BE2C (cell line): Measurements from ENCODE around the gene KCNT2.

Experiments used
- DNase-seq: peaks from one replicate; pipeline ENCODE4 v3.0.0-alpha.2; 2020
- H3K27me3 ChIP-seq: fragments of 250-450 bp; sonication (Bioruptor Pico); 2 replicates; pipeline ENCODE4 v1.5.1; 2020; ENCODE audit warnings: mild to moderate bottlenecking
- H3K36me3 ChIP-seq: fragments of 250-450 bp; sonication (Bioruptor Pico); 2 replicates; pipeline ENCODE4 v1.5.1; 2020; ENCODE audit warnings: mild to moderate bottlenecking
- H3K4me1 ChIP-seq: fragments of 250-450 bp; sonication (Bioruptor Pico); 2 replicates; pipeline ENCODE4 v1.5.1; 2020
- H3K4me3 ChIP-seq: 2 replicates; pipeline ENCODE4 v1.5.1; 2011; ENCODE audit warnings: low read depth, low read length
- H3K9me3 ChIP-seq: fragments of 250-450 bp; sonication (Bioruptor Pico); 2 replicates; pipeline ENCODE4 v1.5.1; 2020
- TF ChIP-seq, protein P1 (sequence below): IDR thresholded peaks from 2 replicates; pipeline ENCODE4 v1.5.1; 2012; ENCODE audit warnings: mild to moderate bottlenecking, low read depth, low read length

Gene KCNT2

DNA sequence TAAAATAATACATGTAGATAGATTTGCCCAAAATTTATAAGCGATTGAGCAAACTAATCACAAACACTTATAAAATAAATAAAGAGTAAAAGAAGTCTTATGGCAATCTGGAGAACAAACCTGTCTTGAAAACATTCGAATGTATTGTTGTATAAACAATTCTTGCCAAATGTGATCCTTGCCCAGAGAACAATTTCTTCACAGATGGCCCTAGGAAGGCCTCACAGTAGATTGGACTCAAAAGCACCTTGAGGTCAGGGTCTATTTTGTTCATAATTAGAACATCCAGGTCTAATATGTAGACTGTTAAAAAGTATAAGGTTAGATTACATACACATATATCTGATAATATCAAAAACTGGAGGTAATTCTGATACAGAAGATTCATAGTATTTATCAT, 202.4 kb downstream of the KCNT2 start:
- Histone ChIP-seq H3K36me3 (no peaks in the 10 kb centered on the region), H3K4me3 (no peak overlapping the region), H3K9me3 (no peaks in the 10 kb centered on the region), H3K4me1 (no peaks in the 10 kb centered on the region; the same call in 1 of the 2 replicates), H3K27me3 (no peaks in the 10 kb centered on the region)
- DNase-seq = no peak
- TF ChIP-seq, protein P1, sequence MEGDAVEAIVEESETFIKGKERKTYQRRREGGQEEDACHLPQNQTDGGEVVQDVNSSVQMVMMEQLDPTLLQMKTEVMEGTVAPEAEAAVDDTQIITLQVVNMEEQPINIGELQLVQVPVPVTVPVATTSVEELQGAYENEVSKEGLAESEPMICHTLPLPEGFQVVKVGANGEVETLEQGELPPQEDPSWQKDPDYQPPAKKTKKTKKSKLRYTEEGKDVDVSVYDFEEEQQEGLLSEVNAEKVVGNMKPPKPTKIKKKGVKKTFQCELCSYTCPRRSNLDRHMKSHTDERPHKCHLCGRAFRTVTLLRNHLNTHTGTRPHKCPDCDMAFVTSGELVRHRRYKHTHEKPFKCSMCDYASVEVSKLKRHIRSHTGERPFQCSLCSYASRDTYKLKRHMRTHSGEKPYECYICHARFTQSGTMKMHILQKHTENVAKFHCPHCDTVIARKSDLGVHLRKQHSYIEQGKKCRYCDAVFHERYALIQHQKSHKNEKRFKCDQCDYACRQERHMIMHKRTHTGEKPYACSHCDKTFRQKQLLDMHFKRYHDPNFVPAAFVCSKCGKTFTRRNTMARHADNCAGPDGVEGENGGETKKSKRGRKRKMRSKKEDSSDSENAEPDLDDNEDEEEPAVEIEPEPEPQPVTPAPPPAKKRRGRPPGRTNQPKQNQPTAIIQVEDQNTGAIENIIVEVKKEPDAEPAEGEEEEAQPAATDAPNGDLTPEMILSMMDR = no peak

DNA sequence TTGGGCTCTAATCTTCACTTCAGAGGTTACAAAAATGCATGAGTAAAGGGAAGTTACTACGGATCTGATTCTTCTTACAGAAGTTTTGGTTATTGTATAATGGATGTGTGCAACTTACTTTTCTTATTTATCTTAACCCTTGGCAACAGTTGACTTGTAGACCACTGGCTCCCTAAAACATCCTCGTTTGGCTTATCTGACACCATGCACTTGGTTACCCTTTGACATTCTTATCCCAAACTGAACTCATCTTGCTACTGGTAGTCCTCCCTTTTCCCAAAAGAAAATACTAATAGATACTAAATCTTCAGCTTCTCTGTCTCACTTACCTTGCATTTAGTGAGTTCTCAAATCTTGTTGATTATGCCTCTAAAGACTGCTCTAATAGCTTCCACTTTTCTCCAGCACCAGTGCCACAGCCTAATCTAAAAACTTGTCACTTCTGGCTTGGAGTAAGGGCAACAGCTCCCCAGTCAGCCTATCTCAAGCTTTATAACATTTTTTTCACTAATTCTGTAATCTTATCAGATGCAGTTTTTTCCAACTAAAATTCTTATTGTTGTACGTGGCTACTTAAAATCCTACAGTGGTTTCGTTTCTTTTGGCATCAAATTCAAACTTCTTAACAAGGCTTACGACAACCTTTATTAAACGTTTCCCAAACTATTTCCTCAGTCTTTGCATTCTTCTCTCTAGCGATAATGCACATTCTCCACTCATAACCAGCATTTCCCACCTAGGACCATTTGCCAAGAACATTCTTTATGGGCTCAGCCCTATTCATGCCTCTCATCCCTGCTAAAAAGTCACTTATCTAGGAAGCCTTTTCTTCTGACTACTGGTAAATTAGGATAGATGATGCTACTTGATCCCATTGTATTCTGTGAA, 204.2 kb downstream of the KCNT2 start:
- Histone ChIP-seq H3K27me3 (no peaks in the 10 kb centered on the region), H3K4me3 (no peak overlapping the region), H3K4me1 (no peaks in the 10 kb centered on the region; the same call in 1 of the 2 replicates), H3K36me3 (no peaks in the 10 kb centered on the region), H3K9me3 (no peaks in the 10 kb centered on the region)
- DNase-seq = no peak
- TF ChIP-seq, protein P1 = no peak

GRCh38 chr1:196401891-196402290, 206.3 kb downstream of the KCNT2 start:
- H3K4me1 ChIP-seq = no peaks in the 10 kb centered on the region; the same call in 1 of the 2 replicates
- no peaks in the 10 kb centered on the region for H3K9me3 ChIP-seq
- DNase-seq = no peak
- no peaks in the 10 kb centered on the region for H3K27me3 ChIP-seq
- no peak overlapping the region for H3K4me3 ChIP-seq
- no peaks in the 10 kb centered on the region for H3K36me3 ChIP-seq
- TF ChIP-seq, protein P1 = no peak

DNA sequence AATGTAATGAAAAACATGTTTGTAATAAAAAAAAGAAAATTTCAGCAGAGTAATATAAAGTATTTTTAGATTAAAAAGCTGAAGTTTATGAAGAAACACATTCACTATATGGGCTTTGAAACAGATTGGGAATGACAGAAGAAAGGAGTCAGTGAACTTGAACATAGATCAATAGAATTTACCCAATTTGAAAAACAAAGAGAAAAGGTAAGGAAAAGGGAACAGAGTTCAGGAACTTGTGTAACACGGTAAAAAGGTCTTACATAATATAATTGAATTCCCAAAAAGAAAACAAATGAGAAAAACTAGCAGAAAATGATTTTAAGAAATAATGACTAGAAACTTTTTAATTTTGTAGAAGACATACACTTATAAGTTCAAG, 206.8 kb downstream of the KCNT2 start:
- no peak for DNase-seq
- TF ChIP-seq, protein P1 = no peak
- Histone ChIP-seq H3K4me3 (no peak overlapping the region), H3K36me3 (no peaks in the 10 kb centered on the region), H3K9me3 (no peaks in the 10 kb centered on the region), H3K4me1 (no peaks in the 10 kb centered on the region; the same call in 1 of the 2 replicates), H3K27me3 (no peaks in the 10 kb centered on the region)

DNA sequence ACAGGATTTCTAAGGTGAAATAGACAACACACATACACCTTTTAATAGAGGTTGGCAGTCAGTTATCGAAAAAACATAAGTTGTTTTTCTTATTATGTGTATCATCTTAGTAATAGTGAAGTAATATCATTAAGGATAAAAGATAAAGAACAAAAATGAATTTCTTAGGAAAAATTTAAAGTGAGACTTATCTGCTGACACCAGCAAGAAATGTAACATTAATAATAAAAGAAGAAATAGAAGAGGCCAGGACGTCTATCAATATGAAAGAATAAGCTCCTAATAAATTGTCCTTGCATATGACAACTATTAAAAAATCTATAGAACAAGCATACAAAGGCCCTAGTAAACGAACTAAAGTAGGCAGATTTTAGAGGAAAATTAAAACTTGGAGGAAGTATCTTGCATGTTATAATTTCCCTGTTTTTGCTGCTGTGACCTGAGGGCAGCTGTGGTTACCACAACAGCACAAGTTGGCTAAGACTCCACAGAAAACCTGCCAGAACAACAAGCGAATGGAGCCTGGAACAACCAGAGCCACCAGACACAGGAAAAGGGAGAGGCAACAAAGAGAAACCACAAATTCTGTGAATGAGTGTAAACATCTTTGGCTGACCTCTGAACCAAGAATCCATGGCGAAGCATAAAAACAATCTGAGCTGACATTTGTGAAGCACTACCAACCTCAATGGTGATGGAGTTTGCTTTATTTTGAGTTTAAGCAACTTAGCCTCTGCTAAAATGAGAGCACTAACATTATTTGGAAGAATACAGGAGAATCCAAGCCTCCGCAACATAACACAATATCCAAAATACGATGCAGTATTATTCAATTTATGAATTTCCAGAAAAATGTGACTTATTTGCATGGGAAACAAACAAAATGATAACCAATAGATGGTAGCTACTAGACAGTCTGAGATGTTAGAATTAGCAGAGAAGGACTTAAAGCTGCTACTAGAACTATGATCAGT, 207.5 kb downstream of the KCNT2 start:
- Histone ChIP-seq H3K27me3 (no peaks in the 10 kb centered on the region), H3K9me3 (no peaks in the 10 kb centered on the region), H3K4me1 (no peaks in the 10 kb centered on the region; the same call in 1 of the 2 replicates), H3K4me3 (no peak overlapping the region), H3K36me3 (no peaks in the 10 kb centered on the region)
- TF ChIP-seq, protein P1 = no peak
- no peak for DNase-seq
